GM21381 (cell line): Measurements from ENCODE around the gene TASP1.

ENCODE experiments used
- ATAC-seq: cut with Tn5 transposase; IDR thresholded peaks from one replicate; pipeline ENCODE4 v1.9.1; 2021; ENCODE audit warnings: mild to moderate bottlenecking, moderate library complexity; ENCODE audit not compliant: unreplicated experiment

The TASP1 gene

GRCh38 chr20:13449868-13450434 lies 188.8 kb downstream of the TASP1 start:
- ATAC-seq: no peak

GRCh38 chr20:13447385-13448180 lies 191.1 kb downstream of the TASP1 start:
- ATAC-seq: no peak

- no peak for ATAC-seq
Measured at GRCh38 chr20:13443690-13444089, 195.0 kb downstream of the TASP1 start.

GRCh38 chr20:13442986-13443385 lies 195.7 kb downstream of the TASP1 start:
- ATAC-seq: no peak

GRCh38 chr20:13441388-13441787 lies 197.3 kb downstream of the TASP1 start:
- ATAC-seq: no peak

- no peak for ATAC-seq
Measured at GRCh38 chr20:13436530-13436929, 202.2 kb downstream of the TASP1 start.

- ATAC-seq: no peak
Measured at GRCh38 chr20:13432126-13432525, 206.6 kb downstream of the TASP1 start.

GRCh38 chr20:13430346-13431002 lies 208.3 kb downstream of the TASP1 start:
- peak; percentile 58 for ATAC-seq

GRCh38 chr20:13428684-13429083 lies 210.0 kb downstream of the TASP1 start:
- ATAC-seq: no peak

- ATAC-seq: no peak
Measured at GRCh38 chr20:13426870-13427269, 211.9 kb downstream of the TASP1 start.

- no peak for ATAC-seq
Measured at GRCh38 chr20:13425381-13426135, 213.2 kb downstream of the TASP1 start.

- no peak for ATAC-seq
Measured at GRCh38 chr20:13424174-13424833, 214.4 kb downstream of the TASP1 start.

GRCh38 chr20:13423472-13424173 lies 215.1 kb downstream of the TASP1 start:
- ATAC-seq: no peak

- ATAC-seq: no peak
Measured at GRCh38 chr20:13422637-13423036, 216.1 kb downstream of the TASP1 start.

- no peak for ATAC-seq
Measured at GRCh38 chr20:13420625-13421024, 218.1 kb downstream of the TASP1 start.

GRCh38 chr20:13419477-13419876 lies 219.3 kb downstream of the TASP1 start:
- ATAC-seq: no peak

- no peak for ATAC-seq
Measured at GRCh38 chr20:13418263-13419229, 220.2 kb downstream of the TASP1 start.

- no peak for ATAC-seq
Measured at GRCh38 chr20:13416531-13416930, 222.2 kb downstream of the TASP1 start.

GRCh38 chr20:13412806-13413445 lies 225.8 kb downstream of the TASP1 start:
- ATAC-seq: no peak
